ENCODE results near the gene ZNF761.
"Not testable (repeated sequence)": the region's sequence is repeated elsewhere in the genome, so short reads cannot be mapped to it uniquely, and the experiment has no call there.

- not testable (repeated sequence) for TF ChIP-seq POLR2A (IDR thresholded peaks at IDR 0.05); CTCF (IDR thresholded peaks at IDR 0.05 in 8 of 11, conservative IDR thresholded peaks at IDR 0.05 in 3 of 11); POLR2AphosphoS5 (IDR thresholded peaks at IDR 0.05)
Observed at GRCh38 chr19:53447196-53447595, 15.4 kb downstream of the ZNF761 start.

Data from spleen (tissue), 7 donors.